ENCODE results near the gene AOAH.

Gene AOAH

GRCh38 chr7:36549029-36549428 lies 175.3 kb downstream of the AOAH start:
- Histone ChIP-seq H4K20me1 (ENCODE audit: insufficient read depth, low read length) (no peaks in the 10 kb centered on the region), H3K79me2 (ENCODE audit: insufficient read depth, low read length) (no peaks in the 10 kb centered on the region), H3K4me3 (ENCODE audit: low read depth in 1 of 2, low read length in 2 of 2) (no peak overlapping the region), H3K27me3 (ENCODE audit: insufficient read depth, low read length, poor library complexity) (no peaks in the 10 kb centered on the region), H3K9ac (ENCODE audit: low read depth, low read length) (no peak overlapping the region), H3K36me3 (ENCODE audit: insufficient read depth, low read length) (no peaks in the 10 kb centered on the region), H3K4me2 (ENCODE audit: insufficient read depth, low read length) (no peak overlapping the region), H3K27ac (ENCODE audit: low read length) (no peak overlapping the region), H2AFZ (ENCODE audit: low read depth, low read length) (no peak overlapping the region), H3K4me1 (ENCODE audit: insufficient read depth, low read length) (no peaks in the 10 kb centered on the region), H3K9me3 (ENCODE audit: insufficient read depth, low read length, severe bottlenecking) (no peaks in the 10 kb centered on the region)
- TF ChIP-seq EZH2 (IDR thresholded peaks at IDR 0.05; ENCODE audit: borderline replicate concordance, low read depth, low read length, severe bottlenecking) (no peak), CTCF (IDR thresholded peaks at IDR 0.05; ENCODE audit: borderline replicate concordance, extremely low read depth, low read length, poor library complexity, severe bottlenecking) (no peak)
- ATAC-seq (ENCODE audit: insufficient read depth, low read depth) = no peak
- DNase-seq = no peak

GRCh38 chr7:36547416-36547815 lies 176.9 kb downstream of the AOAH start:
- H4K20me1 ChIP-seq (ENCODE audit: insufficient read depth, low read length) = no peaks in the 10 kb centered on the region
- H3K4me1 ChIP-seq (ENCODE audit: insufficient read depth, low read length) = no peaks in the 10 kb centered on the region
- ATAC-seq (ENCODE audit: insufficient read depth, low read depth) = no peak
- TF ChIP-seq CTCF (IDR thresholded peaks at IDR 0.05; ENCODE audit: borderline replicate concordance, extremely low read depth, low read length, poor library complexity, severe bottlenecking) (no peak), EZH2 (IDR thresholded peaks at IDR 0.05; ENCODE audit: borderline replicate concordance, low read depth, low read length, severe bottlenecking) (no peak)
- no peak overlapping the region for H3K9ac ChIP-seq (ENCODE audit: low read depth, low read length)
- H3K27me3 ChIP-seq (ENCODE audit: insufficient read depth, low read length, poor library complexity) = no peaks in the 10 kb centered on the region
- no peak for DNase-seq
- no peak overlapping the region for H3K4me2 ChIP-seq (ENCODE audit: insufficient read depth, low read length)
- no peak overlapping the region for H2AFZ ChIP-seq (ENCODE audit: low read depth, low read length)
- H3K4me3 ChIP-seq (ENCODE audit: low read depth in 1 of 2, low read length in 2 of 2) = no peak overlapping the region
- H3K27ac ChIP-seq (ENCODE audit: low read length) = no peak overlapping the region
- H3K36me3 ChIP-seq (ENCODE audit: insufficient read depth, low read length) = no peaks in the 10 kb centered on the region
- H3K79me2 ChIP-seq (ENCODE audit: insufficient read depth, low read length) = no peaks in the 10 kb centered on the region
- H3K9me3 ChIP-seq (ENCODE audit: insufficient read depth, low read length, severe bottlenecking) = no peaks in the 10 kb centered on the region

GRCh38 chr7:36546331-36546730 lies 178.0 kb downstream of the AOAH start:
- H2AFZ ChIP-seq (ENCODE audit: low read depth, low read length) = no peak overlapping the region
- H3K4me2 ChIP-seq (ENCODE audit: insufficient read depth, low read length) = no peak overlapping the region
- H3K4me1 ChIP-seq (ENCODE audit: insufficient read depth, low read length) = no peaks in the 10 kb centered on the region
- no peaks in the 10 kb centered on the region for H3K27me3 ChIP-seq (ENCODE audit: insufficient read depth, low read length, poor library complexity)
- no peak for ATAC-seq (ENCODE audit: insufficient read depth, low read depth)
- no peak overlapping the region for H3K27ac ChIP-seq (ENCODE audit: low read length)
- no peaks in the 10 kb centered on the region for H3K9me3 ChIP-seq (ENCODE audit: insufficient read depth, low read length, severe bottlenecking)
- no peak for DNase-seq
- no peak overlapping the region for H3K4me3 ChIP-seq (ENCODE audit: low read depth in 1 of 2, low read length in 2 of 2)
- TF ChIP-seq CTCF (IDR thresholded peaks at IDR 0.05; ENCODE audit: borderline replicate concordance, extremely low read depth, low read length, poor library complexity, severe bottlenecking) = no peak
- no peak for TF ChIP-seq EZH2 (IDR thresholded peaks at IDR 0.05; ENCODE audit: borderline replicate concordance, low read depth, low read length, severe bottlenecking)
- no peaks in the 10 kb centered on the region for H3K79me2 ChIP-seq (ENCODE audit: insufficient read depth, low read length)
- H3K36me3 ChIP-seq (ENCODE audit: insufficient read depth, low read length) = no peaks in the 10 kb centered on the region
- H3K9ac ChIP-seq (ENCODE audit: low read depth, low read length) = no peak overlapping the region
- H4K20me1 ChIP-seq (ENCODE audit: insufficient read depth, low read length) = no peaks in the 10 kb centered on the region

- H3K27ac ChIP-seq (ENCODE audit: low read length) = no peak overlapping the region
- H3K4me1 ChIP-seq (ENCODE audit: insufficient read depth, low read length) = no peaks in the 10 kb centered on the region
- no peak for TF ChIP-seq EZH2 (IDR thresholded peaks at IDR 0.05; ENCODE audit: borderline replicate concordance, low read depth, low read length, severe bottlenecking)
- no peak for TF ChIP-seq CTCF (IDR thresholded peaks at IDR 0.05; ENCODE audit: borderline replicate concordance, extremely low read depth, low read length, poor library complexity, severe bottlenecking)
- H3K4me2 ChIP-seq (ENCODE audit: insufficient read depth, low read length) = no peak overlapping the region
- no peaks in the 10 kb centered on the region for H3K9me3 ChIP-seq (ENCODE audit: insufficient read depth, low read length, severe bottlenecking)
- no peak overlapping the region for H2AFZ ChIP-seq (ENCODE audit: low read depth, low read length)
- H3K4me3 ChIP-seq (ENCODE audit: low read depth in 1 of 2, low read length in 2 of 2) = no peak overlapping the region
- no peaks in the 10 kb centered on the region for H3K79me2 ChIP-seq (ENCODE audit: insufficient read depth, low read length)
- H4K20me1 ChIP-seq (ENCODE audit: insufficient read depth, low read length) = no peaks in the 10 kb centered on the region
- H3K27me3 ChIP-seq (ENCODE audit: insufficient read depth, low read length, poor library complexity) = no peaks in the 10 kb centered on the region
- ATAC-seq (ENCODE audit: insufficient read depth, low read depth) (no peak), DNase-seq (no peak)
- H3K36me3 ChIP-seq (ENCODE audit: insufficient read depth, low read length) = no peaks in the 10 kb centered on the region
- H3K9ac ChIP-seq (ENCODE audit: low read depth, low read length) = no peak overlapping the region
Measured at GRCh38 chr7:36545291-36545690, 179.0 kb downstream of the AOAH start.

All from DND-41 (cell line).